ENCODE results near the gene ROGDI.
"Not testable (repeated sequence)": the region's sequence is repeated elsewhere in the genome, so short reads cannot be mapped to it uniquely, and the experiment has no call there.

Gene ROGDI

DNA sequence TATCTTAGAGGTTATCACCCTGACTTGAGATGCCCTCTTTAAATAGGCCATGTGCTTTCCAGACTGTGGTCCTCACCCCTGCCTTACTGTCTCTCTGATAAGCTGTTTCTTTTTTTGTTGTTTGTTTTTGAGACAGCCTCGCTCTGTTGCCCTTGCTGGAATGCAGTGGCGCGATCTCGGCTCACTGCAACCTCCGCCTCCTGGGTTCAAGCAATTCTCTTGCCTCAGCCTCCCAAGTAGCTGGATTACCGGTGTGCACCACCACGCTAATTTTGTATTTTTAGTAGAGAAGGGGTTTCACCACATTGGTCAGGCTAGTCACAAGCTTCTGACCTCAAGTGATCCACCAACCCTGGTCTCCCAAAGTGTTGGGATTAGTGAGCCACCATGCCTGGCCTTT lies 13.5 kb downstream of the ROGDI start:
- Histone ChIP-seq H3K27ac (no peak overlapping the region), H3K9me3 (no peaks in the 10 kb centered on the region), H3K27me3 (no peaks in the 10 kb centered on the region), H3K4me1 (ENCODE audit: control insufficient read depth in 1 of 2, insufficient read depth in 1 of 2, low read depth in 1 of 2, low read length in 1 of 2) (peaks cover 0 to 10% of the 10 kb centered on the region in 2 experiments), H3K36me3 (no peaks in the 10 kb centered on the region), H3K4me3 (ENCODE audit: low read depth in 1 of 2, low read length in 1 of 2) (no peak overlapping the region)
- TF ChIP-seq, protein P1, sequence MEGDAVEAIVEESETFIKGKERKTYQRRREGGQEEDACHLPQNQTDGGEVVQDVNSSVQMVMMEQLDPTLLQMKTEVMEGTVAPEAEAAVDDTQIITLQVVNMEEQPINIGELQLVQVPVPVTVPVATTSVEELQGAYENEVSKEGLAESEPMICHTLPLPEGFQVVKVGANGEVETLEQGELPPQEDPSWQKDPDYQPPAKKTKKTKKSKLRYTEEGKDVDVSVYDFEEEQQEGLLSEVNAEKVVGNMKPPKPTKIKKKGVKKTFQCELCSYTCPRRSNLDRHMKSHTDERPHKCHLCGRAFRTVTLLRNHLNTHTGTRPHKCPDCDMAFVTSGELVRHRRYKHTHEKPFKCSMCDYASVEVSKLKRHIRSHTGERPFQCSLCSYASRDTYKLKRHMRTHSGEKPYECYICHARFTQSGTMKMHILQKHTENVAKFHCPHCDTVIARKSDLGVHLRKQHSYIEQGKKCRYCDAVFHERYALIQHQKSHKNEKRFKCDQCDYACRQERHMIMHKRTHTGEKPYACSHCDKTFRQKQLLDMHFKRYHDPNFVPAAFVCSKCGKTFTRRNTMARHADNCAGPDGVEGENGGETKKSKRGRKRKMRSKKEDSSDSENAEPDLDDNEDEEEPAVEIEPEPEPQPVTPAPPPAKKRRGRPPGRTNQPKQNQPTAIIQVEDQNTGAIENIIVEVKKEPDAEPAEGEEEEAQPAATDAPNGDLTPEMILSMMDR (IDR thresholded peaks at IDR 0.05) = no peak

DNA sequence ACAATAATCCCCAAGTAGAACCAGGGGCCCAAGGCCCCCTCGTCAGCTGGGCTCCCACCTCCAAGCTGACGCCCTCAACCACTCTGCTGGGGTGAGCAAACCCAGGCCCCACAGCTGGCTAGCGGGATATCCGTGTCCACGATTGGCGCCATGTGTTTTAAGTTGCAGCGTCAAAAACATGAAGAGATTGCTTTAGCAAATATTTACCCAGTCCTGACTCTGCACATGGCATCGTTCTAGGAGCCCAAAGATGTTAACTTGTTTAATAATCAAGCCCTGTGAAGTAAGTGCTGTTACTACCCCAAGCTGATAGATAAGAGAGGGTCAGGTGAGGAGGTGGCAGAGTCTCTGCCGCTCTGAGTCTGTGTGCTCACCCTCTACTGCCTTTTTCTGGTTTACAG lies 13.9 kb downstream of the ROGDI start:
- Histone ChIP-seq H3K4me3 (ENCODE audit: low read depth in 1 of 2, low read length in 1 of 2) (no peak overlapping the region), H3K27me3 (no peaks in the 10 kb centered on the region), H3K27ac (no peak overlapping the region), H3K36me3 (no peaks in the 10 kb centered on the region), H3K9me3 (no peaks in the 10 kb centered on the region), H3K4me1 (ENCODE audit: control insufficient read depth in 1 of 2, insufficient read depth in 1 of 2, low read depth in 1 of 2, low read length in 1 of 2) (peaks cover 0 to 10% of the 10 kb centered on the region in 2 experiments)
- TF ChIP-seq, protein P1 (IDR thresholded peaks at IDR 0.05) = no peak

DNA sequence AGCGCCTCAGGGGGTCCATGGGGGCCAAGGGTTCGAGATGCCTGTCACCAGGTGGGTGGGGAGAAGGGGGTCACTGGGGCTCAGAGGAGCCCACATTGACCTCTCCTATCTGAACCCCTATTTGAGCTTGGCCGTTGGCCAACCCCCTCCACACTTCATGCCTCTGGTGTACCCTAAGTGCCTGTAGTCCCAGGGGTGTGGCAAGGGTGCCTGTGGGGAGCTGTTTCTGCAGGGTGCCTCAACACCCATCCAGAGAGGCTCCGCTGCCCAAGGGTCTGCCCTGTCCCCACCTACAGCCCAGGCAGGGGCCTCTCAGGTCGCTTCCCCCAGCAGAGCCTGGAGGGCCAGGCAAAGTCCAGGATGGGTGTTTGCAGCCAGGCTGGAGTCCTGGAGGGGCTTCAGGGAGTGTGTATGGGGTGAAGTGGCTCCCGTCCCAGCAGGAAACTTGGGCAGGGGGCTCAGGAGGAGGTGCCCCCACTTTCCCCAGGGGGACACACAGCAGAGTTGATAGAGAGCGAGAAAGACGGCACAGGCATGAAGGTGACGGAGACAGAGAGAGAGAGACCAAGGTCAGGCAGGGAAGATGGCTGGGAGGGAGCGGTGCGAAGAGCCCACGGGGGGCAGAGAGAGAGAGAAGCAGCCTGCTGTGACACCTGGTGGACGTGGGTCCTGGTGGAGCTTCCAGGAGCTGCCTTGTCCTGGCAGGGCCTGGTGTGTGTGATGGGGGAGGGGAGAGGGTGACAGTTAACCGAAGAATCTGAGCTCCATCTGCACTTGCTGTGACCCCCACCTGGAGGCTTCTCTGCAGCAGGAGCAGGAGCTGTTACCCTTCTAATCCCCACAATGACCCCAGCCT lies 14.6 kb downstream of the ROGDI start, which contains the start of gene SEPTIN12:
Gene SEPTIN12, minus strand, starts transcription at position 719 of the 856 bp plus-strand sequence. Its CDS starts 700 bp downstream, at position 19.
- TF ChIP-seq, protein P1 (IDR thresholded peaks at IDR 0.05) = no peak
- Histone ChIP-seq H3K27ac (no peak within 1 kb of the TSS), H3K4me1 (ENCODE audit: control insufficient read depth in 1 of 2, insufficient read depth in 1 of 2, low read depth in 1 of 2, low read length in 1 of 2) (peaks cover 0 to 10% of the 10 kb centered on the region in 2 experiments), H3K27me3 (no peaks in the 10 kb centered on the region), H3K9me3 (no peaks in the 10 kb centered on the region), H3K4me3 (ENCODE audit: low read depth in 1 of 2, low read length in 1 of 2) (no peak within 1 kb of the TSS), H3K36me3 (no peaks in the 10 kb centered on the region)

GRCh38 chr16:4787068-4787467 lies 15.4 kb downstream of the ROGDI start:
- TF ChIP-seq, protein P1 (IDR thresholded peaks at IDR 0.05) = no peak

GRCh38 chr16:4785758-4786433 lies 16.5 kb downstream of the ROGDI start:
- Histone ChIP-seq H3K36me3 (no peaks in the 10 kb centered on the region), H3K9me3 (no peaks in the 10 kb centered on the region), H3K27me3 (no peaks in the 10 kb centered on the region), H3K27ac (no peak overlapping the region), H3K4me3 (ENCODE audit: low read depth in 1 of 2, low read length in 1 of 2) (no peak overlapping the region), H3K4me1 (ENCODE audit: control insufficient read depth in 1 of 2, insufficient read depth in 1 of 2, low read depth in 1 of 2, low read length in 1 of 2) (peaks cover 0 to 11% of the 10 kb centered on the region in 2 experiments)
- TF ChIP-seq, protein P1 (IDR thresholded peaks at IDR 0.05) = no peak

More at GRCh38 chr16:4787068-4787467, 15.4 kb downstream of the ROGDI start:
- Histone ChIP-seq H3K27ac (no peak overlapping the region), H3K4me1 (ENCODE audit: control insufficient read depth in 1 of 2, insufficient read depth in 1 of 2, low read depth in 1 of 2, low read length in 1 of 2) (peaks cover 0 to 10% of the 10 kb centered on the region in 2 experiments), H3K4me3 (ENCODE audit: low read depth in 1 of 2, low read length in 1 of 2) (no peak overlapping the region), H3K9me3 (no peaks in the 10 kb centered on the region), H3K36me3 (no peaks in the 10 kb centered on the region), H3K27me3 (no peaks in the 10 kb centered on the region)

- not testable (repeated sequence) for H3K36me3 ChIP-seq; H3K9me3 ChIP-seq; H3K4me1 ChIP-seq (ENCODE audit: control insufficient read depth in 1 of 2, insufficient read depth in 1 of 2, low read depth in 1 of 2, low read length in 1 of 2); H3K27me3 ChIP-seq; H3K4me3 ChIP-seq (ENCODE audit: low read depth in 1 of 2, low read length in 1 of 2); H3K27ac ChIP-seq
These were observed 17.9 kb downstream of the ROGDI start for GRCh38 chr16:4784444-4784987.

Measured in neutrophil (primary cell).